Activated T-cell treated with anti-CD3 and anti-CD28 coated beads, Interleukin-2, amount 50 U/mL, for 24 hours (primary cell): ENCODE measurements around the gene DEAF1.
A peak's percentile ranks its signal among the peaks of the same experiment; 100 is the strongest.
"Not testable (repeated sequence)": the region's sequence is repeated elsewhere in the genome, so short reads cannot be mapped to it uniquely, and the experiment has no call there.

Experiments
- DNase-seq: peaks from one replicate; pipeline ENCODE4 v3.0.0-alpha.2; 2020
- H3K27ac Mint-ChIP-seq: 2 replicates; pipeline ENCODE4 v1.8.0; 2020; ENCODE audit warnings: mild to moderate bottlenecking, mixed read lengths
- H3K27me3 Mint-ChIP-seq: 2 replicates; pipeline ENCODE4 v1.8.0; 2020; ENCODE audit warnings: mixed read lengths
- H3K36me3 Mint-ChIP-seq: 2 replicates; pipeline ENCODE4 v1.8.0; 2020; ENCODE audit warnings: low read depth, mixed read lengths
- H3K4me1 Mint-ChIP-seq: 2 replicates; pipeline ENCODE4 v1.8.0; 2020; ENCODE audit warnings: low read depth, mixed read lengths
- H3K4me3 Mint-ChIP-seq: 2 replicates; pipeline ENCODE4 v1.8.0; 2020; ENCODE audit warnings: mild to moderate bottlenecking, moderate library complexity, mixed read lengths
- H3K9me3 Mint-ChIP-seq: 2 replicates; pipeline ENCODE4 v1.8.0; 2020; ENCODE audit warnings: mixed read lengths

DEAF1 gene, protein sequence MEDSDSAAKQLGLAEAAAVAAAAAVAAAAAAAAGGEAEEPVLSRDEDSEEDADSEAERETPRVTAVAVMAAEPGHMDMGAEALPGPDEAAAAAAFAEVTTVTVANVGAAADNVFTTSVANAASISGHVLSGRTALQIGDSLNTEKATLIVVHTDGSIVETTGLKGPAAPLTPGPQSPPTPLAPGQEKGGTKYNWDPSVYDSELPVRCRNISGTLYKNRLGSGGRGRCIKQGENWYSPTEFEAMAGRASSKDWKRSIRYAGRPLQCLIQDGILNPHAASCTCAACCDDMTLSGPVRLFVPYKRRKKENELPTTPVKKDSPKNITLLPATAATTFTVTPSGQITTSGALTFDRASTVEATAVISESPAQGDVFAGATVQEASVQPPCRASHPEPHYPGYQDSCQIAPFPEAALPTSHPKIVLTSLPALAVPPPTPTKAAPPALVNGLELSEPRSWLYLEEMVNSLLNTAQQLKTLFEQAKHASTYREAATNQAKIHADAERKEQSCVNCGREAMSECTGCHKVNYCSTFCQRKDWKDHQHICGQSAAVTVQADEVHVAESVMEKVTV

GRCh38 chr11:694563-695287 lies at the start of gene DEAF1:
DEAF1 (minus strand) TSS chr11:695222; CDS start chr11:695047, 175 bp downstream.
- peak; percentile 99 for DNase-seq
- H3K9me3 Mint-ChIP-seq, result no peaks in the 10 kb centered on the region
- H3K27ac Mint-ChIP-seq, result peak within 1 kb of the TSS; percentile 99
- peaks cover 56% of the 10 kb centered on the region for H3K4me1 Mint-ChIP-seq
- H3K36me3 Mint-ChIP-seq, result peaks cover 28% of the 10 kb centered on the region
- no peaks in the 10 kb centered on the region for H3K27me3 Mint-ChIP-seq
- peak within 1 kb of the TSS; percentile 88 for H3K4me3 Mint-ChIP-seq

- Mint-ChIP-seq H3K9me3 (no peaks in the 10 kb centered on the region), H3K27me3 (no peaks in the 10 kb centered on the region), H3K4me3 (no peak overlapping the region), H3K27ac (no peak overlapping the region), H3K4me1 (peaks cover 9% of the 10 kb centered on the region), H3K36me3 (no peaks in the 10 kb centered on the region)
- DNase-seq, result no peak
Measured at GRCh38 chr11:742571-743201, 47.7 kb upstream of the DEAF1 start.

GRCh38 chr11:742156-742546 lies 47.1 kb upstream of the DEAF1 start:
- Mint-ChIP-seq H3K4me1 (peaks cover 14% of the 10 kb centered on the region), H3K9me3 (no peaks in the 10 kb centered on the region), H3K27me3 (peaks cover 4% of the 10 kb centered on the region), H3K4me3 (no peak overlapping the region), H3K27ac (no peak overlapping the region), H3K36me3 (no peaks in the 10 kb centered on the region)
- no peak for DNase-seq

DNA sequence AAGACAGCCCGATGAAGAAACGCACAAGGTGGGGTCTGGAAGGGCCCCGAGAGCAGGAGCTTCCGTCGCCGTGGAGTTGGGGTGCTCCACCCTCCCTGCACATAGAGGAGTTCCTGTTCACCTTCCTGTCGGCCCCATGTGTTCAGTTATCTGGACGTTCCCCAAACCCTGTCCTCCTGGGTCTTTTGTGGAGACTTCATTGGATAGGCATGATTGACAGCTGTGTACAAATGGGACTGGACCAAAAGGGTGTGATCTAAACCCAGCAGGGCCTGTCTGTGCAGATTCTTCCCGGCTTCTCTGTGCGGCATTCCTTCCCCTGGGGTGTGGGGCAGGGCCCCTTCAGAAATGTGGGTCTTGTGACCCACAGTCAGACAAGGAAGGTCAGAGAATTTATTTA lies 42.9 kb upstream of the DEAF1 start:
- not testable (repeated sequence) for DNase-seq, H3K36me3 Mint-ChIP-seq, H3K9me3 Mint-ChIP-seq, H3K27me3 Mint-ChIP-seq
- Mint-ChIP-seq H3K27ac (peak overlapping the region; percentile 27), H3K4me3 (peak overlapping the region; percentile 28), H3K4me1 (peaks cover 15% of the 10 kb centered on the region)

DNA sequence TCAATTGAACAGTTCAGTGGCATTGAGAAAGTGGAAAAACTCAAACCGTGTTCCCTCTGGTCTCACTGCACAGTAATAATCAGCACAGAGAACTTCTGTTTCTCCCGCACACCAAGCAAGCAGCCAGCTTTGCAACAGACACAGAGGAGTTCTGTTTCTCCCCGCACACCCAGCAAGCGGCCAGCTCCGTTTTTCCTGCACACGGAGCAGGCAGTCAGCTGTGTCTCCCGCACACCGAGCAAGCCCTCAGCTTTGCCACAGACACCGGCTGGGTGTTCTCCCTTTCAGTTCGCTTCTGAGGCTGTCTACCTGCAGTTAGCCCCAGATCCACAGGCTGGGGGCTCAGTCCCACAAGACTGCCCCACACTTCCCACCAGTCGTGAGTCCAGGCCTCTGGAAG lies 42.3 kb upstream of the DEAF1 start:
- Mint-ChIP-seq H3K9me3 (no peaks in the 10 kb centered on the region), H3K4me3 (peak overlapping the region; percentile 28), H3K36me3 (no peaks in the 10 kb centered on the region), H3K4me1 (peaks cover 15% of the 10 kb centered on the region), H3K27ac (peak overlapping the region; percentile 37), H3K27me3 (peaks cover 7% of the 10 kb centered on the region)
- DNase-seq, result no peak

GRCh38 chr11:734541-734940 lies 39.5 kb upstream of the DEAF1 start:
- not testable (repeated sequence) for H3K36me3 Mint-ChIP-seq, H3K27ac Mint-ChIP-seq, H3K27me3 Mint-ChIP-seq, H3K4me3 Mint-ChIP-seq, DNase-seq, H3K9me3 Mint-ChIP-seq
- H3K4me1 Mint-ChIP-seq, result peaks cover 15% of the 10 kb centered on the region

DNA sequence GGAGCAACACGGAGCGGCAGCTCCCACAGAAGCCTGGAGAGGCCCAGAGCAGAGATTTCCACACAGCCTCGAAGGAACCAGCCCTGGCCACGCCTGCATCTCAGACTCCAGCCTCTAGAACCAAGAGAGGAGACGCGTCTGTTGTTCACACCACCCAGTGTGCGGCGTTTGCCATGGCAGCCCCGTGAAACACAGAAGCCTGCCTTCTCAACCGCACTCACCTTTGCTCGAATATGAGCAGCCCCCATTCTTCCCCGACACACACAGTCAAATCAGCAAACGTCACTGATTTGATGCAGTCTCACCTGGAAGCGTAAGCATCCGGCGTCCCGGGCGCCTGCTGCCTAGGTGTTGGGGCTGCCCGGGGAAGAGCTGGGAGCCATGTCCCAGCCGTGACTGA lies 38.0 kb upstream of the DEAF1 start:
- Mint-ChIP-seq H3K27me3 (peaks cover 7% of the 10 kb centered on the region), H3K4me1 (peaks cover 14% of the 10 kb centered on the region), H3K36me3 (no peaks in the 10 kb centered on the region), H3K27ac (no peak overlapping the region), H3K4me3 (no peak overlapping the region), H3K9me3 (no peaks in the 10 kb centered on the region)
- DNase-seq, result no peak

DNA sequence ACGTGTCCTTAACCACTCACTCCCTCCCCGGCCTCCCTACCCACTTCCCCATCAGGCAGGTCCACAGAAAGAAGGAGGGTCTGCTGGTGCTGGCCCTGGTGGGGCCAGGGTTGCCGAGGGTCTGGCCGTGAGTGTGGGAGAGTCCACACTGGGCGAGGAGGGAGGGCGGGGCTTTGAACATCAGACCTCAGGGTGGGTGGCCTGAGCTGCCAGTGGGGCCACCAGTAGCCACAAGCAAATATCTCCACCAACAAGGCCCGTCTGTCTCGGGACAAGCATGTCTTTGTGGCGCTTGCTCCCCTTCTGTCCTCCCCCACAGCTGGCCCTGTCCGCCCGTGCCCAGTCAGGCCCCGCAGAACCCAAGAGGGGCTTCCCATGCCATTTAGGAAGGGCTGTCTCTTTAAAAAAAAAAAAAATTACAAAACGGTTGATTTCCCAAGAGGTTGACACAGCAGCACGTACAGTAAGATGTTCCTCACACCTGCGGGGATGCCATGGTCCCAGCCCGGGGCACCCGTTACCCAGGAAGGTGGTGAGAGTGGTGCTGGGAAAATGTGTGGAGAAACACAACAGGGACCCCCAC lies 34.6 kb upstream of the DEAF1 start:
- Mint-ChIP-seq H3K9me3 (no peaks in the 10 kb centered on the region), H3K27me3 (peaks cover 3% of the 10 kb centered on the region), H3K27ac (no peak overlapping the region), H3K4me3 (no peak overlapping the region), H3K36me3 (no peaks in the 10 kb centered on the region), H3K4me1 (peaks cover 9% of the 10 kb centered on the region)
- no peak for DNase-seq

DNA sequence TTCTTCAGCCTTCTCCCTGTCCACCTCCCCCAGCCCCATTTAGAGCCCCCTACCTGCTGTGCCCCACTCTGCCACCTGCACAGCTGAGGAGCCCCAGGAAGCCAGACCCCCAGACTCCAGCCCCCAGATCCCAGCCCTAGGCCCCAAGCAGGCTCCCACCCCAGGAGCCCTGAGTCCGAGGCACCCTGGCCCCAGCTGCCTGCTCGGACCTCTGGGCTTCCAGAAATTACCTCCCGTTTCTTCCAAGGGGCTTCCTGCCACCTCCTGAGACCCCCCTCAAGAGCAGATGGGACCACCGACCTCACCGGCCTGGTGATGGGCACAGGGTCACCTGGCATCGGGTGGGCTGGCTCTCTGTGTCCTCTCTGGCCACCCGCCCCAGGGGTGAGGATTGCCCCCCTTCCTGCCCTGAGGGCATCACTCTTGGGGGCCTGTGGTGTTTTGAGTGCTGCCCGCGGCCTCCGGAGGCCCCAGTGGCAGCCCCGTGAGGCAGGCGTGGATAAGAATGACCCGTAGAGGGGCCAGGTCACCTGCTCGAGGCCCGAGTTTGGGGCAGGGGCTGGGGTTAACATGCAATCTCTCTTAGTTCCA lies 34.0 kb upstream of the DEAF1 start:
- no peak overlapping the region for H3K4me3 Mint-ChIP-seq
- H3K36me3 Mint-ChIP-seq, result no peaks in the 10 kb centered on the region
- no peak overlapping the region for H3K27ac Mint-ChIP-seq
- no peak for DNase-seq
- peaks cover 6% of the 10 kb centered on the region for H3K27me3 Mint-ChIP-seq
- H3K4me1 Mint-ChIP-seq, result peaks cover 11% of the 10 kb centered on the region
- H3K9me3 Mint-ChIP-seq, result no peaks in the 10 kb centered on the region

DNA sequence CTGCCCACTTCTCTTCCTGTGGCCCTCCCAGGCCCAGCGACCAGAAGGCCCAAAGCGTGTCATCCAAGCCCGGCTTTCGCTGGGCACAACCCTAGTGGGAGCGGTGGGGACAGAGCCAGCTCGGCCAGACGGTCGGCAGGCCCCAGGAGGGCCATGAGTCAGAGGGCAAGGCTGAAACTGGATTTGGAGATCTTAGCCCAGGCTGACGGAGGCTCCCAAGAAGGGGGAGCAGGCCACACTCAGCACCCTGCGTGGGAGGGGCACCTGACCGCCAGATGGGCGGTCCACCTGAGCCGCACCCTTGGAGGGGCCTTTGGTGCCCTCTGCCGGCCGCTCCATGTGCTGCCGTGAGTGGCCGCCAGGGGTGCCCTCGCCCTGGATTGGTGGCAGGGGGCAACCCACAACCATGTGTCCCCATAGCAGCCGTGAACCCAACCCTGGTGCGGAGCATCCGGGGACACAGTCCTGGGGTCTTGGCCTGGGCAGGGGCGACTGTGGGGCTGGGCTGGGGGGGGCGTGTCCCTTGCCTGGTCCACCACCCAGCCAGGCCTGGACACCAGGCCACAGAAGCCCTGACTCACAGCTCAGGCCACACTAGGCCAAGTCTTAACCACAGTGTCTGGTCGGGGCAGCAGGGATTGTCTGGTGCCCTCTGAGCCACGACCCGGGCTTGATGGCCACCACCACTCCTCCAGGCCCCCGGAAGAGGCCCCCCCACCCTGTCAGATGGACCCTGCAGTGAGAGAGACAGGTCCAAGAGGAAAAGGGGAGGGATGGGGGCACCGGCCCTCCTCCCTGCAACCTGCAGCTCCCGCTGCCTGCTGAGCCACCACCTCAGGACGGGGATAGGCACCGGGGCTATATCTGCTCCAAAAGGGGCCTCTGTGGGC lies 33.1 kb upstream of the DEAF1 start:
- H3K4me3 Mint-ChIP-seq, result no peak overlapping the region
- DNase-seq, result peak; percentile 88

GRCh38 chr11:727281-727701 lies 32.3 kb upstream of the DEAF1 start:
- H3K9me3 Mint-ChIP-seq, result no peaks in the 10 kb centered on the region
- H3K4me3 Mint-ChIP-seq, result no peak overlapping the region
- DNase-seq, result no peak
- peaks cover 16% of the 10 kb centered on the region for H3K4me1 Mint-ChIP-seq
- H3K36me3 Mint-ChIP-seq, result no peaks in the 10 kb centered on the region
- H3K27me3 Mint-ChIP-seq, result peaks cover 10% of the 10 kb centered on the region
- H3K27ac Mint-ChIP-seq, result no peak overlapping the region

More for the DNA sequence above, 33.1 kb upstream of the DEAF1 start:
- no peak overlapping the region for H3K27ac Mint-ChIP-seq
- peaks cover 7% of the 10 kb centered on the region for H3K27me3 Mint-ChIP-seq
- peaks cover 14% of the 10 kb centered on the region for H3K4me1 Mint-ChIP-seq
- H3K36me3 Mint-ChIP-seq, result no peaks in the 10 kb centered on the region
- no peaks in the 10 kb centered on the region for H3K9me3 Mint-ChIP-seq

GRCh38 chr11:726278-727220 lies 31.5 kb upstream of the DEAF1 start:
- H3K9me3 Mint-ChIP-seq, result no peaks in the 10 kb centered on the region
- H3K27me3 Mint-ChIP-seq, result peaks cover 13% of the 10 kb centered on the region
- DNase-seq, result peak; percentile 71
- peak overlapping the region; percentile 54 for H3K4me3 Mint-ChIP-seq
- no peak overlapping the region for H3K27ac Mint-ChIP-seq
- H3K36me3 Mint-ChIP-seq, result no peaks in the 10 kb centered on the region
- peaks cover 20% of the 10 kb centered on the region for H3K4me1 Mint-ChIP-seq
